HG03378 (cell line): ENCODE results near the gene SPTBN1.

Experiments used
- ATAC-seq: cut with Tn5 transposase; IDR thresholded peaks from one replicate; pipeline ENCODE4 v1.9.1; 2021; ENCODE audit warnings: mild to moderate bottlenecking, moderate library complexity; ENCODE audit not compliant: unreplicated experiment

Gene SPTBN1

GRCh38 chr2:54549917-54550518, 93.9 kb downstream of the SPTBN1 start:
- ATAC-seq = no peak

DNA sequence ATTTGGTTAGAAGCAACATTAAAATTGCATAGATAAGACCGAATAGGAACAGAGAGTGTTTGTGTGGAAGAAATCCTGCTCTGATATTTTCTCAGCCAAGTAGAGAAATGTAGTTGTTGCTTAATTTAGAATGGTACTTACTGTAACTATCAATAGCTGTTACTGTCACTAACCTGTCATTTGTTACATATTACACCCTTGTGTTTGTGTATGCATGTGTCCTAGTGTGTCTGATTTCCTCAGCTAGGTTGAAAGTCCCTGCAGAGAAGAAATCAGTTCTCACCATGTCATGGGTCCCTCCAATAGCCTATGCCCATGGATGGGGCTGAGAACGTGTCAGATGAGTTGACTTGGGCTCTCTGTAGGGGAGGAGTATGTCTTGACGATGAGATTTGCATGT, 94.4 kb downstream of the SPTBN1 start:
- no peak for ATAC-seq

DNA sequence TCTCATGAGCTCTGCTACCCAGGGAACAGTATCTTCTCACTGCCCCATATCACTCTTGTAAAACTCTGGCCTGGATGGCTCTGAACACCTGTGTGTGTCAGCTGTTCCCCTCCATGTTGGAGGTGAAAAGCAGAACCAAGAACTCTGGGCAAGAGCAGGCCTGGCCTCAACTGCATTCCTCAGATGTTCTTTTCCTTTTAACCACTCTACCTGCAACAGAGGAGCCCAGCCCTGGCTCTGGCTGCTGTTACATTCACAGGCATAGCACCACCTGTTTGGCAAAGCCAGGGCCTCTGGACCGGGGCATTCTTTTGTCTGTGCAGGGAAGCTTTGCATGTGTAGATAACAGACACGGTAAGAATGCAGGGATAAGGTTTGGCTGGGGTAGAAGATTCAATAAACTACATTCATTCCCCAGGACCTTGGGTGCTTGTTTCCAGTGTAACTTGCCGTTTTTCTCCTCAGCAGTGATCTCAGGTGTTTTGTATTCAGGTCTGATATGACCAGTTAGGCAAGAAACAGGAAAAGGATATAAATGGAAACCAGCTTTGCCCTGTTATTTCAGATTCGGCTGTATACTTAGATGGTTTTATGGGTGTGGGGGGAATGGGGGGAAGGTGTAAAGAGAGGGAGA, 95.1 kb downstream of the SPTBN1 start:
- peak; percentile 36 for ATAC-seq

GRCh38 chr2:54553075-54553474, 96.9 kb downstream of the SPTBN1 start:
- ATAC-seq = no peak

- ATAC-seq = no peak
These were observed 97.6 kb downstream of the SPTBN1 start for GRCh38 chr2:54553775-54554174.

- peak; percentile 23 for ATAC-seq
These were observed 99.3 kb downstream of the SPTBN1 start for GRCh38 chr2:54555318-54555837.

- no peak for ATAC-seq
These were observed 100.5 kb downstream of the SPTBN1 start for GRCh38 chr2:54556621-54557121.

GRCh38 chr2:54557211-54557600, 101.1 kb downstream of the SPTBN1 start:
- ATAC-seq = no peak

DNA sequence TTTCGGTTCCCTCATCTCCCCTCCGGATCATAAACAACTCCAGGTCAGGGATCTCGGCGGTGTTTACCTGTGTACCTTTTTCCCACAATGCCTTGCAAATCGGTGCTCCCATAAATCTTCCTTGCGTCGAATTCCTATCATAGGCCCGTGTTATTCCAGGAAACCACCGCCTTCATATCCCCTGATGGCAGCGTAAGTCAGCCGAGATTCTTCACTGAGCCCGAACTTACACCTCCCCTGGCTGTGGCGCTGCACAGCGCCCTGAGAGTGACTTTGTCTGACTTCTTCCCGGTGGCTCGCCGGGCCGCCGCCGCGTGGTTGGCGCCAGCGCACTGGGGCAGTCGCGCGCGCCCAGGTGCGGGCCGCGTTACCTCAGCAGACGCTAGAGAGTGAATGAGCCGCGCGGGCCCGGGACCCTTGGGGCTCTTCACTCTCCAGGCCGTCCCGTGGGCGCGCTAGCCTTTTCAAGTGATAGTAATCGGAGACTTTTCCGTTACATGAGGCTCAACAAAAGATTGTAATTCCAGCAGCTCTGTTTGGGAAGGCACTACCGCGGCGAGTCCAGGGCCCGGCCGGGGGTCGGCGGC, 101.6 kb downstream of the SPTBN1 start:
- peak; percentile 21 for ATAC-seq

- peak; percentile 34 for ATAC-seq
These were observed 102.3 kb downstream of the SPTBN1 start for GRCh38 chr2:54558188-54559005.

- ATAC-seq = no peak
These were observed 102.9 kb downstream of the SPTBN1 start for GRCh38 chr2:54559006-54559445.

GRCh38 chr2:54559593-54560145, 103.5 kb downstream of the SPTBN1 start:
- ATAC-seq = no peak

DNA sequence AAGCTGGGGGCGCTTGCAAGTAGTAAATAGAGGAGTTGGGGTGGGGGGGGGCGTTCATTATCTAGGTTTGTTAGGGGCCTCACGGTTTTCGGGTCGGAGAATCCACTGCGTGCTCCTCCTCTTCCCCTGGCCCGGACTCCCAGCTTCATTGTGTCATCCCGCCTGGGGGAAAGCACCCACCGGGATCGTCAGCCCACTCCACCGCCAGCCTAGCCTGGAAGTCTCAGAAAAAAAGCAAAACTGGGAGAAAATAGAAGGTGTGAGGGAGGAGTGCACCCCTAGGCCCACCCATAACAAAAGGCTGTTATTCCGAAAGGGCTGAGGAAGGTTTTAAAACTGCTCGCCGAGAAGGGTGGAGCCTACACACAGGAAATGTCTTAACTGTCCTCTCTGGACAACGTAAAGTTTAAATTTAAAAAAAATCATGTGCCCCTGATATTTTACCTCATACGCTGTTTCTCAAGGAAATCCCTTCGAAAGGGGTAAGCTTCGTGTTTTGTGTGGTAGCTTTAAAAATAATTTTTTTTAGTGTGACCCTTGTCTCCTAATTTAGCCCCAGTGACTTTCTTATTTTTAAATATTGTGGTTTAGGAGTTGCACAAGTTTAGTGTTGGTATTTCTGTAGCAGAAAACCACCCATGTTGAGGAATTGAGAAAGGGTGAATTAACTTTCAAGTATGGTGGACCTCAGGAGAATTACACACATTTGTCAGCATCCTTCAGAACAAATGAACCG, 104.2 kb downstream of the SPTBN1 start:
- peak; percentile 52 for ATAC-seq

- ATAC-seq = no peak
These were observed 104.9 kb downstream of the SPTBN1 start for GRCh38 chr2:54561010-54561409.

DNA sequence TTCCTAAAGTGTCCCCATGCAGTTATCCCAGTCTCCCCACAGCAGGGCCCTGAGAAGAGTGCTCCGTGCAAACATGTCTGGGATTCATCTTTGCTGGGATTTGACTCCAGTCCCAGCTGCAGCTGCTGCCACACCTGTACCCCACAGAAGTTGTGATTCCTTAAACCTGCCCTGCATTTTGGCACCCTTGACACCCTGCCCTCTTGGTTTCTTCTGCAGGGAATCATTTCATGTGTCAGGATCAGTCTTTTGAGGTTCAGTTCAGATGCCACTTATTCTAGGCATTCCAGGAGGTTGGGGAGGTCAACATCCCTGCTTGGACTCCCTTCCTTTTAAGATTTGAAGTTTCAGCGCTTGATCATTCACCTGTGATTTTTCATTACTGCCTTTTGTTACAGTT, 108.3 kb downstream of the SPTBN1 start:
- ATAC-seq = no peak

GRCh38 chr2:54565551-54565950, 109.4 kb downstream of the SPTBN1 start:
- no peak for ATAC-seq

GRCh38 chr2:54566896-54567295, 110.8 kb downstream of the SPTBN1 start:
- no peak for ATAC-seq

- ATAC-seq = peak; percentile 24
These were observed 112.8 kb downstream of the SPTBN1 start for GRCh38 chr2:54568876-54569321.

DNA sequence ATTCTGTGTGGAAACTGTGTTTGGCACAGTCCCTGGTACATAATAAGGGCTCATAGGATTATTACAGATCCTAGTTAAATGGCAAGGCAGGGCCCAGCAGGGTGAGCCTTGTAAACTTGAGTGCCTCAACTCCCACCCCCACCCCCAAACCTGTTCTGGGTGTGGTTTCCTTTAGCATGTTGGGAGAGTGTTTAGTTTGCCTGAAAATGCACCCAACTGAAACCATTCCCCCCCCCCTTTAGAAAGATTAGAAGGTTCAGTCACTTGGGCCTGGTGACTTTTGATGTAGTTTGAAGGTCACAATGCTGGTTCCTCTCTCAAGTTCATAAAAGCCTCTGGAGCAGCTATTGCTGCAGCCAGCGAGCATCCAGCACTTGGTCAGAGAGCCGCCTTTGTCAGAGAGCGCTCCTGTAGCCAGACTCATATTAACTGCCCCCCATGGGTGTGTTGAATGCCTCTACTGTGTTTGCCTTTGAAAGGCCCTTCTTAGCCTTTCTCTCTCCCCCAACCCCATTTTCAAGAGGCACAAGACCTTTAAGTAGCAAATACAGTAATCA, 113.7 kb downstream of the SPTBN1 start:
- ATAC-seq = no peak
